NCI-H1105 (cell line): ENCODE data around the gene ASXL1.
"Not testable (repeated sequence)": the region's sequence is repeated elsewhere in the genome, so short reads cannot be mapped to it uniquely, and the experiment has no call there.

Source experiments
- DNase-seq: peaks from one replicate; lab custom pipeline; 2025; lab: John Stamatoyannopoulos, UW

ASXL1 gene

GRCh38 chr20:32362901-32363364 is 4.8 kb downstream of the ASXL1 start:
- no peak for DNase-seq

- no peak for DNase-seq
These were observed 5.4 kb downstream of the ASXL1 start for GRCh38 chr20:32363492-32363891.

- DNase-seq, result no peak
These were observed 6.5 kb downstream of the ASXL1 start for GRCh38 chr20:32364554-32365208.

- DNase-seq, result no peak
These were observed 7.4 kb downstream of the ASXL1 start for GRCh38 chr20:32365564-32365963.

GRCh38 chr20:32366380-32366779 is 8.2 kb downstream of the ASXL1 start:
- DNase-seq, result no peak

- DNase-seq, result no peak
These were observed 10.2 kb downstream of the ASXL1 start for GRCh38 chr20:32368323-32368722.

- DNase-seq, result no peak
These were observed 10.8 kb downstream of the ASXL1 start for GRCh38 chr20:32368925-32369324.

GRCh38 chr20:32370897-32371296 is 12.8 kb downstream of the ASXL1 start:
- no peak for DNase-seq

GRCh38 chr20:32378461-32378860 is 20.3 kb downstream of the ASXL1 start:
- DNase-seq, result no peak

- DNase-seq, result not testable (repeated sequence)
These were observed 21.9 kb downstream of the ASXL1 start for GRCh38 chr20:32380037-32380436.

- DNase-seq, result no peak
These were observed 22.6 kb downstream of the ASXL1 start for GRCh38 chr20:32380745-32381144.

- DNase-seq, result no peak
These were observed 24.2 kb downstream of the ASXL1 start for GRCh38 chr20:32382102-32382950.

- not testable (repeated sequence) for DNase-seq
These were observed 25.3 kb downstream of the ASXL1 start for GRCh38 chr20:32383441-32383840.

- no peak for DNase-seq
These were observed 27.4 kb downstream of the ASXL1 start for GRCh38 chr20:32385541-32385940.

GRCh38 chr20:32386091-32386490 is 28.0 kb downstream of the ASXL1 start:
- no peak for DNase-seq

- DNase-seq, result no peak
These were observed 29.1 kb downstream of the ASXL1 start for GRCh38 chr20:32387252-32387651.

GRCh38 chr20:32391003-32391402 is 32.9 kb downstream of the ASXL1 start:
- no peak for DNase-seq

- DNase-seq, result no peak
These were observed 36.9 kb downstream of the ASXL1 start for GRCh38 chr20:32395066-32395465.

GRCh38 chr20:32396646-32397160 is 38.6 kb downstream of the ASXL1 start:
- DNase-seq, result no peak

GRCh38 chr20:32397567-32398084 is 39.5 kb downstream of the ASXL1 start:
- DNase-seq, result no peak

GRCh38 chr20:32400476-32400875 is 42.3 kb downstream of the ASXL1 start:
- no peak for DNase-seq

GRCh38 chr20:32404017-32404416 is 45.9 kb downstream of the ASXL1 start:
- DNase-seq, result no peak

GRCh38 chr20:32406701-32407100 is 48.6 kb downstream of the ASXL1 start:
- DNase-seq, result no peak
